ENCODE data around the gene LSM14A. TPM values are rescaled to one million over a fixed set of nuclear protein-coding genes. Genes with fewer than 3 reads are reported as not detected.

The LSM14A gene
- total RNA-seq, 1 donor from 2014 or later, result 109 TPM

DNA sequence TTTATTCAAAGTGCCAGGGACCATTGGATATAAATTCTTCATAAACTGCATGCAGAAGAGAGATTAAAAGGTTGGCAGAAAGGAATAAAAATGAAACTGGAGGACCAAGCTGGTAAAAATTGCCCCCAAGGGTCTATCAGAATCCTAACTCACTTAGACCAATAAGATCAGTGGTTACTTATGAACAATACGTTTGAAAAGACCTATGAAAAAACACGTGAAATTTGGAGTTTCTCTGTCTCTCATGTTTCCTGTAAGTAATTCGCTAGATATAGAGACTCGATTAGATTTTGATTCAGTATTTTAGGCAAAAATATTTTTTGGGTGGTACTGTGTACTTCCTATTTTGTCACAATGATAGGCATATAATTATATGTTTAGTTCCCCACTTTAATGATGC lies 104.9 kb downstream of the LSM14A start:
- TF ChIP-seq CTCF (IDR thresholded peaks at IDR 0.05), result no peak
- Histone ChIP-seq H3K27ac (no peak overlapping the region), H3K27me3 (ENCODE audit: low read depth) (no peaks in the 10 kb centered on the region), H3K9me3 (no peaks in the 10 kb centered on the region), H3K4me3 (no peak overlapping the region), H3K36me3 (peaks cover 8% of the 10 kb centered on the region), H3K4me1 (peaks cover 40% of the 10 kb centered on the region)
- ATAC-seq, result no peak
- DNase-seq, result no peak
- intact Hi-C loops (cut with DNase I), result no loop called here

GRCh38 chr19:34278783-34279182 lies 106.5 kb downstream of the LSM14A start:
- TF ChIP-seq CTCF (IDR thresholded peaks at IDR 0.05), result no peak
- ATAC-seq (no peak), DNase-seq (no peak)
- no peaks in the 10 kb centered on the region for H3K9me3 ChIP-seq
- H3K27ac ChIP-seq, result no peak overlapping the region
- H3K4me3 ChIP-seq, result no peak overlapping the region
- intact Hi-C loops (cut with DNase I), result no loop called here
- peaks cover 45% of the 10 kb centered on the region for H3K4me1 ChIP-seq
- peaks cover 8% of the 10 kb centered on the region for H3K36me3 ChIP-seq
- H3K27me3 ChIP-seq (ENCODE audit: low read depth), result no peaks in the 10 kb centered on the region

Other genes starting within 250 kb of the LSM14A start
- 31.2 TPM for gene GARRE1, start 82.0 kb downstream of the LSM14A start, total RNA-seq
- gene GPI, start 192.7 kb downstream of the LSM14A start, total RNA-seq, result 136 TPM
- 8.7 TPM for gene PDCD2L, start 231.9 kb downstream of the LSM14A start, total RNA-seq

Measured in lower lobe of right lung (tissue), 2 donors.